Measurements from ENCODE around the gene DGKQ. TPM values are rescaled to one million over a fixed set of nuclear protein-coding genes. Genes with fewer than 3 reads are reported as not detected.

DGKQ gene
- total RNA-seq, 1 experiment from 2014 or later, result 11.5 TPM

DNA sequence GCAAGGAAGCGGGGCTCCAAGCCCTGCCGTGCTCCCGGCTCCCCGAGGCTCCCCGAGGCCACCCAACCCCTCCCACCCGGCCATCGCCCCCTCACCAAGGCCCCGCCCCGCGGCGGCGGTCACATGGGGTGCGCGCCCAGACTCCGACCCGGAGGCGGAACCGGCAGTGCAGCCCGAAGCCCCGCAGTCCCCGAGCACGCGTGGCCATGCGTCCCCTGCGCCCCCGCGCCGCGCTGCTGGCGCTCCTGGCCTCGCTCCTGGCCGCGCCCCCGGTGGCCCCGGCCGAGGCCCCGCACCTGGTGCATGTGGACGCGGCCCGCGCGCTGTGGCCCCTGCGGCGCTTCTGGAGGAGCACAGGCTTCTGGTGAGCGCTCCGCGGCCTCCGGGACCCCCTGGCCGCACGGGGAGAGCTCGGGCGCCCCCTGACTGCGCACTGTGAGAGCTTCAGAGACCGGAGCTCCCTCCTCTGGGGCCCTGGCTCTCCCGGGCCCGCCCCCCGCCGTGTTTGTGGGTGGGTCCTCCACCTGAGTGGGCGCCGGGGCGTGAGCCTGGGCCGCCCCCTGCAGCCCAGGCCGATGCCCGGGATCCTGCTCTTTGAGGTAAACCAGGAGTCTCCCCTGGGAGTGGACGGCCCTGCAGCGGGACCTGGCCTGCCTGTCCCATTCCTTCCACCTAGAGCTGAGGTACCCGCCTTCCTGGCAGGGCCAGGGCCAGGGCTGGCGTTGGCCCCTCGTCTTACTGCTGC is 13.7 kb upstream of the DGKQ start, which contains the start of gene IDUA:
TSS of gene IDUA (plus strand) at position 166 of the 745 bp plus-strand sequence. CDS start at position 207, 41 bp downstream.
- no peaks in the 10 kb centered on the region for H3K36me3 ChIP-seq (ENCODE audit: low read depth)
- H3K79me2 ChIP-seq (ENCODE audit: low read depth), result peaks cover 22% of the 10 kb centered on the region
- H3K4me3 ChIP-seq, result peak within 1 kb of the TSS; percentile 79
- H3K4me2 ChIP-seq, result peak within 1 kb of the TSS; percentile 99
- POLR2A ChIA-PET (ENCODE audit: unreplicated experiment), result interaction anchor here (0.5 to 1.0 kb wide), 3 partner anchors 48 to 377 kb away, joined by 3 to 12 read pairs (median 5); partner anchors contain the start of genes GAK and TMEM175
- no peaks in the 10 kb centered on the region for H3K27me3 ChIP-seq (ENCODE audit: insufficient read depth, low read depth)
- intact Hi-C loops (cut with micrococcal nuclease; ENCODE audit: unreplicated experiment), result loop anchor here (2.0 to 10.0 kb wide), 2 partner anchors 54 to 372 kb away; partner anchors contain the start of genes GAK and TMEM175
- peaks cover 5% of the 10 kb centered on the region; the same call in 1 of the 2 replicates for H4K20me1 ChIP-seq (ENCODE audit: insufficient read depth)
- no peaks in the 10 kb centered on the region for H3K9me3 ChIP-seq (ENCODE audit: insufficient read depth, low read depth)
- TSS peak; percentile 46 for BruUV-seq (replicated peaks)
- H3K27ac ChIP-seq, result peak within 1 kb of the TSS; percentile 35
- H3F3A ChIP-seq (ENCODE audit: insufficient read depth, low read depth), result peaks cover 21% of the 10 kb centered on the region
- TF ChIP-seq, protein P1, sequence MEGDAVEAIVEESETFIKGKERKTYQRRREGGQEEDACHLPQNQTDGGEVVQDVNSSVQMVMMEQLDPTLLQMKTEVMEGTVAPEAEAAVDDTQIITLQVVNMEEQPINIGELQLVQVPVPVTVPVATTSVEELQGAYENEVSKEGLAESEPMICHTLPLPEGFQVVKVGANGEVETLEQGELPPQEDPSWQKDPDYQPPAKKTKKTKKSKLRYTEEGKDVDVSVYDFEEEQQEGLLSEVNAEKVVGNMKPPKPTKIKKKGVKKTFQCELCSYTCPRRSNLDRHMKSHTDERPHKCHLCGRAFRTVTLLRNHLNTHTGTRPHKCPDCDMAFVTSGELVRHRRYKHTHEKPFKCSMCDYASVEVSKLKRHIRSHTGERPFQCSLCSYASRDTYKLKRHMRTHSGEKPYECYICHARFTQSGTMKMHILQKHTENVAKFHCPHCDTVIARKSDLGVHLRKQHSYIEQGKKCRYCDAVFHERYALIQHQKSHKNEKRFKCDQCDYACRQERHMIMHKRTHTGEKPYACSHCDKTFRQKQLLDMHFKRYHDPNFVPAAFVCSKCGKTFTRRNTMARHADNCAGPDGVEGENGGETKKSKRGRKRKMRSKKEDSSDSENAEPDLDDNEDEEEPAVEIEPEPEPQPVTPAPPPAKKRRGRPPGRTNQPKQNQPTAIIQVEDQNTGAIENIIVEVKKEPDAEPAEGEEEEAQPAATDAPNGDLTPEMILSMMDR (conservative IDR thresholded peaks at IDR 0.05), result peak; percentile 65
- no peak for TF ChIP-seq EZH2 (IDR thresholded peaks at IDR 0.05; ENCODE audit: low read depth)
- CTCF ChIA-PET, result interaction anchor here (0.6 to 1.0 kb wide), 3 partner anchors 57 to 707 kb away, joined by 3 to 4 read pairs (median 3); no protein-coding TSS in a partner anchor
- H3K4me1 ChIP-seq (replicated peaks; ENCODE audit: insufficient read depth), result peaks cover 28% of the 10 kb centered on the region
- H3K9me2 ChIP-seq (ENCODE audit: insufficient read depth), result no peaks in the 10 kb centered on the region
- peak; percentile 83 to 89 for DNase-seq
- peak within 1 kb of the TSS; percentile 98 for H2AFZ ChIP-seq

DNA sequence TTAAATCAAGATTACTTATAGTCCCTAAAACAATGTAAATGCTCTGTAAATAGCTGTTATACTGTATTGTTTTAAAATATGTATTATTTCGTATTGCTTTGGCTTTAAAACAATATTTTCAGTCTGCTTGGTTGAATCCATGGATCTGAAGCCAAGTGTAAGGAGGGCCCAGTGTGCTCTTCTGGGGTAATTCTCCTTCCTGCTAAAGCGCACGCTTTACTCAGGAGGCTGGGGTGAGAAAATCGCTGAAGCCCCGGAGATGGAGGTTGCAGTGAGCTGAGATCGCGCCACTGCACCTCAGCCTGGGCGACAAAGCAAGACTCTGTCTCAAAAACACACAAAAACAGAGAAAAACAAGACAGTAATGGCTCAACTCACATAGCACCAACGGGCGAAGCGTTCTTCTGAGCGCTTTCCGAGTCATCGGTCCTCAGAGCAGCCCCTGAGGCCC is 13.1 kb upstream of the DGKQ start:
- POLR2A ChIA-PET (ENCODE audit: unreplicated experiment), result interaction anchor here (1.0 kb wide), 1 partner anchor 54 kb away, joined by 12 read pairs; the partner anchor contains the start of genes GAK and TMEM175
- no TSS peak for BruUV-seq (replicated peaks)

More for the DNA sequence above, 13.1 kb upstream of the DGKQ start:
- Histone ChIP-seq H2AFZ (peak overlapping the region; percentile 98), H3K9me3 (ENCODE audit: insufficient read depth, low read depth) (no peaks in the 10 kb centered on the region), H4K20me1 (ENCODE audit: insufficient read depth) (peaks cover 5% of the 10 kb centered on the region; the same call in 1 of the 2 replicates), H3K4me3 (peak overlapping the region; percentile 79), H3K27me3 (ENCODE audit: insufficient read depth, low read depth) (no peaks in the 10 kb centered on the region), H3K4me1 (replicated peaks; ENCODE audit: insufficient read depth) (peaks cover 28% of the 10 kb centered on the region), H3K27ac (peak overlapping the region; percentile 35; the same call in 1 of the 2 replicates), H3F3A (ENCODE audit: insufficient read depth, low read depth) (peaks cover 21% of the 10 kb centered on the region), H3K79me2 (ENCODE audit: low read depth) (peaks cover 22% of the 10 kb centered on the region), H3K9me2 (ENCODE audit: insufficient read depth) (no peaks in the 10 kb centered on the region), H3K4me2 (peak overlapping the region; percentile 99), H3K36me3 (ENCODE audit: low read depth) (no peaks in the 10 kb centered on the region)
- TF ChIP-seq EZH2 (IDR thresholded peaks at IDR 0.05; ENCODE audit: low read depth), result no peak
- TF ChIP-seq, protein P1 (conservative IDR thresholded peaks at IDR 0.05), result no peak
- CTCF ChIA-PET, result interaction anchor here (0.6 to 1.0 kb wide), 2 partner anchors 56 to 425 kb away, joined by 3 to 4 read pairs; no protein-coding TSS in a partner anchor
- DNase-seq, result no peak
- intact Hi-C loops (cut with micrococcal nuclease; ENCODE audit: unreplicated experiment), result loop anchor here (2.0 to 10.0 kb wide), 2 partner anchors 54 to 372 kb away; partner anchors contain the start of genes GAK and TMEM175

Data from PC-9 (cell line).